Metanephros (tissue), 1 donor: Measurements from ENCODE around the gene CLEC1B. TPM values are rescaled to one million over a fixed set of nuclear protein-coding genes. Genes with fewer than 3 reads are reported as not detected.

Source experiments
- total RNA-seq: library from RNA; depleted of rRNA; stranded (reverse); fragments of >200 nt; gene quantifications from one replicate; pipeline ENCODE4 v1.2.3, GENCODE V29; 2014

CLEC1B gene
- 1.1 TPM for total RNA-seq

GRCh38 chr12:9999016-9999415 is at the start of gene CLEC1B:
Gene CLEC1B (minus strand): TSS chr12:9999121. CDS start chr12:9999100, 21 bp downstream.

GRCh38 chr12:10030446-10030845 is 31.5 kb upstream of the CLEC1B start, which contains the start of gene CLEC9A:
Gene CLEC9A (plus strand): TSS chr12:10030682. CDS start chr12:10052688, 22,006 bp downstream.

GRCh38 chr12:9971181-9971580 is 27.7 kb downstream of the CLEC1B start, which contains the start of gene CLEC12A:
Gene CLEC12A (plus strand): TSS chr12:9971409. CDS start chr12:9971597, 188 bp downstream.

Other genes starting within 250 kb of the CLEC1B start
- gene CD69, start 238.2 kb downstream of the CLEC1B start, total RNA-seq: 14.5 TPM
- 0.70 TPM for gene KLRF1, start 171.6 kb downstream of the CLEC1B start, total RNA-seq
- gene CLEC2B, start 129.8 kb downstream of the CLEC1B start, total RNA-seq: 15.9 TPM
- gene KLRF2, start 117.6 kb downstream of the CLEC1B start, total RNA-seq: not detected
- not detected for gene CLEC2A, start 66.8 kb downstream of the CLEC1B start, total RNA-seq
- gene CLEC12A, start 27.7 kb downstream of the CLEC1B start, total RNA-seq: 5.2 TPM
- gene CLEC12B, start 11.5 kb upstream of the CLEC1B start, total RNA-seq: 0.88 TPM
- gene CLEC9A, start 31.6 kb upstream of the CLEC1B start, total RNA-seq: 0.93 TPM
- gene CLEC1A, start 99.9 kb upstream of the CLEC1B start, total RNA-seq: 6.1 TPM
- gene CLEC7A, start 131.1 kb upstream of the CLEC1B start, total RNA-seq: 4.7 TPM
- gene OLR1, start 173.0 kb upstream of the CLEC1B start, total RNA-seq: 3.0 TPM
- gene TMEM52B, start 179.9 kb upstream of the CLEC1B start, total RNA-seq: 127 TPM
- 93.0 TPM for gene GABARAPL1, start 213.8 kb upstream of the CLEC1B start, total RNA-seq